IMR-90 (cell line): ENCODE measurements around the gene USP53. TPM values are rescaled to one million over a fixed set of nuclear protein-coding genes. Genes with fewer than 3 reads are reported as not detected.

Experiments
- ATAC-seq: fragments of 200-7000 bp; cut with Tn5 transposase; 2 replicates; pipeline ENCODE4 v1.9.1; 2020; ENCODE audit warnings: low read depth, mild to moderate bottlenecking, moderate library complexity
- BruUV-seq: library from RNA; stranded (reverse); fragments of 400-500 nt; replicated peaks from 2 replicates; lab custom pipeline; 2021; lab: Mats Ljungman, UMichigan
- CTCF ChIA-PET: fragments of 300-600 bp; formaldehyde crosslinking; extraction: SDS; loops from one replicate; lab custom pipeline; 2021; ENCODE audit warnings: antibody characterized with exemption; lab: Yijun Ruan, JAX
- POLR2A ChIA-PET: fragments of 300-600 bp; sonication (Branson Sonifier 250); formaldehyde crosslinking; loops from one replicate; lab custom pipeline; 2022; ENCODE audit warnings: antibody characterized with exemption; ENCODE audit not compliant: unreplicated experiment; lab: Charles Lee
- DNase-seq: peaks from one replicate; pipeline ENCODE4 v3.0.0; 2013
- H2AFZ ChIP-seq: replicated peaks from 2 replicates; pipeline ENCODE3; 2013; ENCODE audit warnings: low read length, mild to moderate bottlenecking; ENCODE audit not compliant: poor library complexity
- H2AK5ac ChIP-seq: 2 replicates; pipeline ENCODE4 v1.6.1; 2013; ENCODE audit warnings: low read depth, low read length, inconsistent platforms
- H2AK9ac ChIP-seq: replicated peaks from 2 replicates; pipeline ENCODE3; 2013; ENCODE audit warnings: mild to moderate bottlenecking, low read depth, low read length, moderate library complexity; ENCODE audit not compliant: poor library complexity
- H2BK120ac ChIP-seq: 2 replicates; pipeline ENCODE4 v1.6.1; 2013; ENCODE audit warnings: low read depth, low read length, inconsistent platforms
- H2BK15ac ChIP-seq: 3 replicates; pipeline ENCODE4 v1.6.1; 2013; ENCODE audit warnings: low read depth, low read length, inconsistent platforms
- H2BK20ac ChIP-seq: 2 replicates; pipeline ENCODE4 v1.6.1; 2013; ENCODE audit warnings: low read depth, mild to moderate bottlenecking, inconsistent platforms, low read length, moderate library complexity
- H2BK5ac ChIP-seq: 2 replicates; pipeline ENCODE4 v1.6.1; 2013; ENCODE audit warnings: mild to moderate bottlenecking, low read depth, low read length, inconsistent platforms; ENCODE audit not compliant: poor library complexity, severe bottlenecking
- H3K14ac ChIP-seq: replicated peaks from 2 replicates; pipeline ENCODE4 v1.6.1; 2013; ENCODE audit warnings: low read depth, low read length, inconsistent platforms
- H3K18ac ChIP-seq: 2 replicates; pipeline ENCODE4 v1.6.1; 2013; ENCODE audit warnings: low read depth, low read length, control low read depth
- H3K23ac ChIP-seq: 2 replicates; pipeline ENCODE4 v1.6.1; 2013; ENCODE audit warnings: low read depth, low read length, inconsistent platforms
- H3K27ac ChIP-seq: 2 replicates; pipeline ENCODE4 v1.5.1; 2013; ENCODE audit warnings: mild to moderate bottlenecking, control low read depth, low read length; ENCODE audit not compliant: insufficient read depth
- H3K27me3 ChIP-seq: 2 replicates; pipeline ENCODE4 v1.6.1; 2013; ENCODE audit warnings: low read length; ENCODE audit not compliant: control insufficient read depth, insufficient read depth
- H3K36me3 ChIP-seq: 2 replicates; pipeline ENCODE4 v1.6.1; 2013; ENCODE audit warnings: low read length, mixed read lengths; ENCODE audit not compliant: control insufficient read depth, insufficient read depth
- H3K4ac ChIP-seq: 2 replicates; pipeline ENCODE4 v1.6.1; 2013; ENCODE audit warnings: low read depth, low read length, inconsistent platforms
- H3K4me1 ChIP-seq: 2 replicates; pipeline ENCODE4 v1.6.1; 2013; ENCODE audit warnings: low read length, mixed read lengths; ENCODE audit not compliant: control insufficient read depth, insufficient read depth
- H3K4me2 ChIP-seq: 2 replicates; pipeline ENCODE4 v1.6.1; 2013; ENCODE audit warnings: low read depth, mild to moderate bottlenecking, control low read depth, low read length, moderate library complexity
- H3K4me3 ChIP-seq: 2 replicates; pipeline ENCODE4 v1.5.1; 2013; ENCODE audit warnings: low read depth, mild to moderate bottlenecking, control low read depth, low read length, moderate library complexity; ENCODE audit not compliant: insufficient read depth
- H3K56ac ChIP-seq: 2 replicates; pipeline ENCODE4 v1.6.1; 2013; ENCODE audit warnings: low read length, inconsistent platforms; ENCODE audit not compliant: insufficient read depth; ENCODE audit errors: extremely low read depth
- H3K79me1 ChIP-seq, 2 experiments: 2 replicates each; pipeline ENCODE4 v1.6.1; 2013; ENCODE audit warnings: low read length in 2 of 2, inconsistent platforms in 1 of 2, low read depth in 1 of 2
- H3K9ac ChIP-seq: 2 replicates; pipeline ENCODE4 v1.6.1; 2013; ENCODE audit warnings: low read depth, low read length, control low read depth
- H3K9me1 ChIP-seq: 2 replicates; pipeline ENCODE4 v1.6.1; 2013; ENCODE audit warnings: low read length, inconsistent platforms; ENCODE audit not compliant: insufficient read depth
- H3K9me3 ChIP-seq: 2 replicates; pipeline ENCODE4 v1.6.1; 2013; ENCODE audit warnings: low read length; ENCODE audit not compliant: control insufficient read depth, insufficient read depth
- H4K20me1 ChIP-seq: 2 replicates; pipeline ENCODE4 v1.6.1; 2013; ENCODE audit warnings: low read length, inconsistent platforms; ENCODE audit not compliant: insufficient read depth
- H4K5ac ChIP-seq: 2 replicates; pipeline ENCODE4 v1.6.1; 2013; ENCODE audit warnings: mild to moderate bottlenecking, low read depth, low read length, control low read depth
- H4K8ac ChIP-seq, 2 experiments: 2 replicates each; pipeline ENCODE4 v1.6.1; 2013; ENCODE audit warnings: low read depth in 2 of 2, low read length in 2 of 2, control low read depth in 1 of 2, inconsistent platforms in 1 of 2
- H4K91ac ChIP-seq: 2 replicates; pipeline ENCODE4 v1.6.1; 2013; ENCODE audit warnings: low read depth, low read length, inconsistent platforms; ENCODE audit not compliant: insufficient read depth
- CTCF ChIP-seq: conservative IDR thresholded peaks from 2 replicates; pipeline ENCODE4 v1.5.1; 2012; ENCODE audit warnings: mild to moderate bottlenecking, low read depth, low read length, improper control_type of control experiment
- MAZ ChIP-seq: IDR thresholded peaks from 2 replicates; pipeline ENCODE4 v1.6.1; 2012; ENCODE audit warnings: low read depth, mild to moderate bottlenecking, low read length, improper control_type of control experiment, moderate library complexity, borderline replicate concordance
- MXI1 ChIP-seq: IDR thresholded peaks from 2 replicates; pipeline ENCODE4 v1.6.1; 2012; ENCODE audit warnings: low read depth, mild to moderate bottlenecking, low read length, moderate library complexity, borderline replicate concordance
- RCOR1 ChIP-seq: IDR thresholded peaks from 2 replicates; pipeline ENCODE4 v1.6.1; 2012; ENCODE audit warnings: mild to moderate bottlenecking, low read length, improper control_type of control experiment; ENCODE audit not compliant: insufficient replicate concordance
- USF2 ChIP-seq: fragments of 150-350 bp; IDR thresholded peaks from 2 replicates; pipeline ENCODE4 v1.6.1; 2017; ENCODE audit warnings: mild to moderate bottlenecking, antibody characterized with exemption, low read length, low read depth
- WGBS, 2 experiments: methylation state at CpG; one replicate each; pipeline versions ENCODE4 v1.1.5 to v1.1.7; 2013; ENCODE audit warnings: missing lambda C conversion rate in 2 of 2; ENCODE audit not compliant: insufficient read length in 1 of 2; ENCODE audit errors: extremely low coverage in 2 of 2; 5-methylcytosine and 5-hydroxymethylcytosine counted together
- dilution Hi-C: fragments of 300-500 bp; cut with HindIII; formaldehyde crosslinking; loops from one replicate; pipeline ENCODE4 v1.14.3; 2018; ENCODE audit warnings: low sequenced_read_pairs; ENCODE audit not compliant: unreplicated experiment
- in situ Hi-C: fragments of 300-500 bp; cut with MboI; formaldehyde crosslinking; loops from 3 replicates; pipeline ENCODE4 v1.14.3; 2019; ENCODE audit warnings: low sequenced_read_pairs, inconsistent platforms, mixed read lengths
- intact Hi-C: fragments of 100-400 bp; cut with micrococcal nuclease; formaldehyde crosslinking; loops from 2 replicates; pipeline ENCODE4 v1.10.0; 2022
- polyA plus RNA-seq, 3 experiments: library from polyadenylated mRNA; depleted of rRNA; stranded (reverse); fragments of >200 nt; gene quantifications; 2 replicates each; pipeline ENCODE4 v1.2.3, GENCODE V29; 2012; ENCODE audit warnings: low replicate concordance in 1 of 3
- total RNA-seq: library from RNA; depleted of rRNA; stranded (reverse); fragments of >200 nt; gene quantifications from 2 replicates; pipeline ENCODE4 v1.2.3, GENCODE V29; 2012

USP53 gene
- total and polyA plus RNA-seq, 2 of the 4 experiments (the other 2 are of a cell fraction) = 11.2 to 24.0 TPM

- dilution Hi-C loops (no loop called here), intact Hi-C loops (no loop called here), in situ Hi-C loops (no loop called here)
- no peak overlapping the region for H4K91ac ChIP-seq
- no peaks in the 10 kb centered on the region for H3K79me1 ChIP-seq
- H2BK20ac ChIP-seq = no peak overlapping the region
- no peak overlapping the region for H3K4me2 ChIP-seq
- peak; percentile 7 for DNase-seq
- no peak overlapping the region for H3K23ac ChIP-seq
- no peak overlapping the region for H4K5ac ChIP-seq
- no peaks in the 10 kb centered on the region for H3K9me3 ChIP-seq
- no peak overlapping the region for H2BK5ac ChIP-seq
- CTCF ChIA-PET = interaction anchor here (0.6 kb wide), 1 partner anchor 20 kb away, joined by 3 read pairs; no protein-coding TSS in a partner anchor
- no peak overlapping the region for H2AK9ac ChIP-seq
- no peak overlapping the region for H2AK5ac ChIP-seq
- no peaks in the 10 kb centered on the region for H4K20me1 ChIP-seq
- TF ChIP-seq USF2 (no peak), MAZ (no peak), CTCF (no peak), RCOR1 (no peak), MXI1 (no peak)
- no peak overlapping the region for H3K9ac ChIP-seq
- no peaks in the 10 kb centered on the region for H3K27me3 ChIP-seq
- no peak overlapping the region for H2BK120ac ChIP-seq
- no peak overlapping the region for H3K56ac ChIP-seq
- POLR2A ChIA-PET = interaction anchor here (0.5 kb wide), 1 partner anchor 128 kb away, joined by 7 read pairs; no protein-coding TSS in a partner anchor
- H3K27ac ChIP-seq = no peak overlapping the region
- peak overlapping the region in 1 of 2 experiments; percentile 29; a peak in 1 of 4 replicates for H4K8ac ChIP-seq
- H3K18ac ChIP-seq = no peak overlapping the region
- H3K14ac ChIP-seq = no peak overlapping the region
- no peaks in the 10 kb centered on the region for H3K4me1 ChIP-seq
- no peak overlapping the region for H2BK15ac ChIP-seq
- ATAC-seq = no peak
- no peak overlapping the region for H3K4ac ChIP-seq
- BruUV-seq = no TSS peak
- H3K9me1 ChIP-seq = no peaks in the 10 kb centered on the region
- no peaks in the 10 kb centered on the region for H3K36me3 ChIP-seq
- no CpG with 5 or more reads among the region's 7 CpGs for WGBS, 2 experiments
- no peak overlapping the region for H3K4me3 ChIP-seq
- no peak overlapping the region for H2AFZ ChIP-seq
Measured at GRCh38 chr4:119172223-119172622, 40.3 kb upstream of the USP53 start.
